Keratinocyte (primary cell): ENCODE results near the gene INPP5A. TPM values are rescaled to one million over a fixed set of nuclear protein-coding genes. Genes with fewer than 3 reads are reported as not detected.

Experiments used
- DNase-seq: peaks from one replicate; pipeline ENCODE4 v3.0.0-alpha.2; 2011; ENCODE audit warnings: low read depth, missing footprints, low spot score
- FAIRE-seq: peaks from 2 replicates; lab custom pipeline; 2011; peaks lifted over from hg19 to GRCh38; lab: Jason Lieb, UNC
- H2AFZ ChIP-seq: 2 replicates; pipeline ENCODE4 v1.6.0; 2012; ENCODE audit warnings: low read length, control low read depth, inconsistent platforms; ENCODE audit not compliant: control insufficient read depth
- H3K27ac ChIP-seq: 2 replicates; pipeline ENCODE4 v1.5.1; 2011; ENCODE audit warnings: low read length; ENCODE audit not compliant: control insufficient read depth, insufficient read depth
- H3K27me3 ChIP-seq: 3 replicates; pipeline ENCODE4 v1.6.0; 2011; ENCODE audit warnings: low read length; ENCODE audit not compliant: control insufficient read depth, insufficient read depth; ENCODE audit errors: extremely low read depth
- H3K36me3 ChIP-seq, 2 experiments: 2 replicates in 1 of 2; 3 replicates in 1 of 2; pipeline ENCODE4 v1.5.1; 2011; ENCODE audit warnings: low read length in 2 of 2, mild to moderate bottlenecking in 1 of 2; ENCODE audit not compliant: control insufficient read depth in 2 of 2, insufficient read depth in 2 of 2; ENCODE audit errors: extremely low read depth in 1 of 2
- H3K4me1 ChIP-seq: 3 replicates; pipeline ENCODE4 v1.5.1; 2011; ENCODE audit warnings: low read length; ENCODE audit not compliant: control insufficient read depth, insufficient read depth; ENCODE audit errors: extremely low read depth
- H3K4me2 ChIP-seq: 3 replicates; pipeline ENCODE4 v1.6.0; 2011; ENCODE audit warnings: low read depth, low read length; ENCODE audit not compliant: control insufficient read depth, insufficient read depth; ENCODE audit errors: extremely low read depth
- H3K4me3 ChIP-seq, 3 experiments: fragments of 200-600 bp in 1 of 3; sonication (generic) in 1 of 3; 2 replicates in 2 of 3; 3 replicates in 1 of 3; pipeline ENCODE4 v1.5.1; 2011 to 2016; ENCODE audit warnings: low read length in 3 of 3, mild to moderate bottlenecking in 3 of 3, control low read depth in 2 of 3, inconsistent platforms in 1 of 3, low read depth in 1 of 3, mixed read lengths in 1 of 3, mixed run types in 1 of 3, moderate library complexity in 1 of 3; ENCODE audit not compliant: control insufficient read depth in 2 of 3, insufficient read depth in 2 of 3; ENCODE audit errors: extremely low read depth in 1 of 3
- H3K79me2 ChIP-seq: 2 replicates; pipeline ENCODE4 v1.6.0; 2012; ENCODE audit warnings: low read length; ENCODE audit not compliant: control insufficient read depth, insufficient read depth
- H3K9ac ChIP-seq: 3 replicates; pipeline ENCODE4 v1.6.0; 2011; ENCODE audit warnings: low read length; ENCODE audit not compliant: control insufficient read depth, insufficient read depth; ENCODE audit errors: extremely low read depth
- H3K9me1 ChIP-seq: 3 replicates; pipeline ENCODE4 v1.6.0; 2011; ENCODE audit warnings: low read length; ENCODE audit not compliant: control insufficient read depth, insufficient read depth; ENCODE audit errors: extremely low read depth
- H3K9me3 ChIP-seq: 2 replicates; pipeline ENCODE4 v1.5.1; 2012; ENCODE audit warnings: low read depth, low read length; ENCODE audit not compliant: control insufficient read depth
- H4K20me1 ChIP-seq: 3 replicates; pipeline ENCODE4 v1.6.0; 2011; ENCODE audit warnings: low read length; ENCODE audit not compliant: control insufficient read depth, insufficient read depth; ENCODE audit errors: extremely low read depth
- EZH2 ChIP-seq: IDR thresholded peaks from one replicate; pipeline ENCODE4 v1.6.1; 2012; ENCODE audit warnings: inconsistent platforms, mild to moderate bottlenecking, low read length, moderate library complexity
- dilution Hi-C: fragments of 300-500 bp; cut with MboI; formaldehyde crosslinking; loops from one replicate; pipeline ENCODE4 v1.7.0; 2020; ENCODE audit warnings: low sequenced_read_pairs; ENCODE audit not compliant: extremely low pct_ligation_motif_present
- polyA plus RNA-seq, 5 experiments: library from polyadenylated mRNA; depleted of rRNA in 3 of 5; stranded (reverse) in 3 of 5; stranded (forward) in 1 of 5; unstranded in 1 of 5; fragments of >200 nt; gene quantifications; 1 replicate in 1 of 5; 2 replicates in 3 of 5; 3 replicates in 1 of 5; pipeline versions ENCODE4 v1.2.1 to v1.2.3, GENCODE V29; 2011 to 2012; ENCODE audit warnings: missing spikeins in 2 of 5, low read depth in 1 of 5, low replicate concordance in 1 of 5
- TF ChIP-seq, protein P1 (sequence below), 3 experiments: IDR thresholded peaks in 1 of 3; conservative IDR thresholded peaks in 1 of 3; optimal IDR thresholded peaks in 1 of 3; 2 replicates in 2 of 3; 3 replicates in 1 of 3; pipeline versions ENCODE3 to v1.5.1; 2011; ENCODE audit warnings: low read length in 3 of 3, mild to moderate bottlenecking in 3 of 3, moderate library complexity in 2 of 3, control low read depth in 1 of 3, inconsistent platforms in 1 of 3; ENCODE audit not compliant: insufficient read depth in 2 of 3; ENCODE audit errors: extremely low read depth in 1 of 3

Gene INPP5A
- polyA plus RNA-seq, 1 donor (not counting 4 experiments of a cell fraction or from before 2014, with no cell fraction given) = 11.2 TPM

DNA sequence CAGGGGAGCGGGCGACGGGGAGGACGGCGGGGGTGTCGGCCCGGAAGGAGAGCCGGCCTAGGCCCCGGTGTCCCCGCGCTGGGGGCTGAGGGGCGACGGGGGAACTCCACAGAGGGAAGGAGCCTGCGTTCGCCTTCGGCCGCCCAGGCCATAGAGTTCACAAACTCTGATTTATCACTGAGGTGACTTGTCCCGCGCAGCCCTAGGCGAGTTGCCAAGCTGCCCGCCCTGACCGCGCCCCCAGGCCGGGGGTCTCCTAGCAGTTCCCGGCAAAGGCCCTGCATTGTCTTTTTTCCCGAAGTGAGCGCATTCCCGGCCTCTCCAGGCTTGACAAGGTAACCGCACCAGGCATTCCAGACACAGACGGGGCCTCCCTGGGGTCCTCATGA is 251.2 kb downstream of the INPP5A start:
- Histone ChIP-seq H3K9me3 (no peaks in the 10 kb centered on the region), H3K4me1 (no peaks in the 10 kb centered on the region), H3K9ac (no peak overlapping the region), H4K20me1 (no peaks in the 10 kb centered on the region), H2AFZ (no peak overlapping the region), H3K79me2 (no peaks in the 10 kb centered on the region), H3K4me2 (no peak overlapping the region), H3K27ac (no peak overlapping the region), H3K36me3 (no peaks in the 10 kb centered on the region), H3K4me3 (no peak overlapping the region), H3K27me3 (peaks cover 68% of the 10 kb centered on the region), H3K9me1 (no peaks in the 10 kb centered on the region)
- DNase-seq (no peak), FAIRE-seq (no peak)
- peak; percentile 5 for TF ChIP-seq EZH2
- TF ChIP-seq, protein P1, sequence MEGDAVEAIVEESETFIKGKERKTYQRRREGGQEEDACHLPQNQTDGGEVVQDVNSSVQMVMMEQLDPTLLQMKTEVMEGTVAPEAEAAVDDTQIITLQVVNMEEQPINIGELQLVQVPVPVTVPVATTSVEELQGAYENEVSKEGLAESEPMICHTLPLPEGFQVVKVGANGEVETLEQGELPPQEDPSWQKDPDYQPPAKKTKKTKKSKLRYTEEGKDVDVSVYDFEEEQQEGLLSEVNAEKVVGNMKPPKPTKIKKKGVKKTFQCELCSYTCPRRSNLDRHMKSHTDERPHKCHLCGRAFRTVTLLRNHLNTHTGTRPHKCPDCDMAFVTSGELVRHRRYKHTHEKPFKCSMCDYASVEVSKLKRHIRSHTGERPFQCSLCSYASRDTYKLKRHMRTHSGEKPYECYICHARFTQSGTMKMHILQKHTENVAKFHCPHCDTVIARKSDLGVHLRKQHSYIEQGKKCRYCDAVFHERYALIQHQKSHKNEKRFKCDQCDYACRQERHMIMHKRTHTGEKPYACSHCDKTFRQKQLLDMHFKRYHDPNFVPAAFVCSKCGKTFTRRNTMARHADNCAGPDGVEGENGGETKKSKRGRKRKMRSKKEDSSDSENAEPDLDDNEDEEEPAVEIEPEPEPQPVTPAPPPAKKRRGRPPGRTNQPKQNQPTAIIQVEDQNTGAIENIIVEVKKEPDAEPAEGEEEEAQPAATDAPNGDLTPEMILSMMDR (optimal IDR thresholded peaks at IDR 0.05 in 1 of 3, IDR thresholded peaks at IDR 0.05 in 1 of 3, conservative IDR thresholded peaks at IDR 0.05 in 1 of 3; ENCODE audit: extremely low read depth in 1 of 3, insufficient read depth in 2 of 3, low read length in 3 of 3) = no peak
- dilution Hi-C loops = no loop called here

- H3K9me1 ChIP-seq = no peaks in the 10 kb centered on the region
- H3K36me3 ChIP-seq = no peaks in the 10 kb centered on the region
- H3K27ac ChIP-seq = no peak overlapping the region
- dilution Hi-C loops = no loop called here
- H3K4me2 ChIP-seq = no peak overlapping the region
- no peak overlapping the region for H3K9ac ChIP-seq
- H3K9me3 ChIP-seq = no peaks in the 10 kb centered on the region
- H4K20me1 ChIP-seq = no peaks in the 10 kb centered on the region
- H3K4me3 ChIP-seq = no peak overlapping the region
- H3K79me2 ChIP-seq = no peaks in the 10 kb centered on the region
- H3K27me3 ChIP-seq = peaks cover 59% of the 10 kb centered on the region
- DNase-seq = no peak
- TF ChIP-seq, protein P1 (optimal IDR thresholded peaks at IDR 0.05 in 1 of 3, IDR thresholded peaks at IDR 0.05 in 1 of 3, conservative IDR thresholded peaks at IDR 0.05 in 1 of 3; ENCODE audit: extremely low read depth in 1 of 3, insufficient read depth in 2 of 3, low read length in 3 of 3) = no peak
- TF ChIP-seq EZH2 = no peak
- no peaks in the 10 kb centered on the region for H3K4me1 ChIP-seq
- FAIRE-seq = no peak
- H2AFZ ChIP-seq = no peak overlapping the region
Measured at GRCh38 chr10:132789659-132790148, 252.1 kb downstream of the INPP5A start.
